ENCODE measurements around the gene RASL11A.
"Not testable (repeated sequence)": the region's sequence is repeated elsewhere in the genome, so short reads cannot be mapped to it uniquely, and the experiment has no call there.

The RASL11A gene

DNA sequence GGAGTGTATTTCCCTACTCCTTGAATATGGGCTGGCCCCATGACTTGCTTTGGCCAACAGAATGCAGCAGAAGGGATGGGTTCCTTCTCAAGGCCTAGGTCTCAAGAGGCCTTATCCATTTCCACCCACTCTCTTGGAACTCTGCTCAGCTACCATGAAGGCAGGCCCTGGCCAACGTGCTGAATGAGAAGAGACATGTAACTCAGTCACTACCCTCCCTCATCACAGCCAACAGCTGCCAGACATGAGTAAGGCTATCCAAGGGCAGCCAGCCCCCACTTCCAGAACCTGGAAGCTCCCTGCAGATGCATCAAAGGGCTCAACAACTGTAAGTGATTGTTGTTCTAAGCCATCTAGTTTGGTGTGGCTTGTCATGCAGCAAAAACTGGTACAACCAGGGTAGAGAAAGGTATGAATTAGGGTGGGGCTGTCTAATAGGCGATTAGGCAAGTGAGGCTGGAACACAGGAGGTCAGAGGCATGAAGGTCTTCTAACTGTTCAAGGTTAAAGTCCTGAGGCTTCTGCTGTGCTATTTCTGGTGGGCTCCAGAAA lies 1.4 kb upstream of the RASL11A start:
- DNase-seq: no peak

DNA sequence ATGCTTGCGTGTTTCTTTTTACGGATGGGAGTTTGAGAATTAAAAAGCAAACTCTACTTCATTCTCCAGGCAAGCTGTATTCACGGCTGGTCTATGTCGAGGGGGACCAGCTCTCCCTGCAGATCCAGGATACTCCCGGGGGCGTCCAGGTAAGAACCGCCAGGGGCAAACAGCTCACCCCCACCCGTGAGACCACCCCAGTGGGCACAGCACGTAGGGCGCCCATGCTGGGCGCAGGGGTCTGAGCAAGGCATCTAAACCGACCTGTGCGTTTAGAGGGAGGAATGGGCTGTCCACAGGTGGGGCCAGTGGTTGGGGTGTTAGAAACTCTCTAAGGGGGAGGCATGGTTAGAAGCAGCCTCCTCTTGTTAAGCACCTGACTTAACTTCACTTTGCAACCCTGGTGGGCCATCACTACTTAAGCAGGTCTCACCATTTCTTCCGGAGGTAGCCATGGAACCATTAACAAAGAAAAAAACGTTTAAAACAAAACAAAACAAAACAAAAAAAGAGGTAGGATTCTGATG lies 1.0 kb downstream of the RASL11A start:
- DNase-seq: no peak

DNA sequence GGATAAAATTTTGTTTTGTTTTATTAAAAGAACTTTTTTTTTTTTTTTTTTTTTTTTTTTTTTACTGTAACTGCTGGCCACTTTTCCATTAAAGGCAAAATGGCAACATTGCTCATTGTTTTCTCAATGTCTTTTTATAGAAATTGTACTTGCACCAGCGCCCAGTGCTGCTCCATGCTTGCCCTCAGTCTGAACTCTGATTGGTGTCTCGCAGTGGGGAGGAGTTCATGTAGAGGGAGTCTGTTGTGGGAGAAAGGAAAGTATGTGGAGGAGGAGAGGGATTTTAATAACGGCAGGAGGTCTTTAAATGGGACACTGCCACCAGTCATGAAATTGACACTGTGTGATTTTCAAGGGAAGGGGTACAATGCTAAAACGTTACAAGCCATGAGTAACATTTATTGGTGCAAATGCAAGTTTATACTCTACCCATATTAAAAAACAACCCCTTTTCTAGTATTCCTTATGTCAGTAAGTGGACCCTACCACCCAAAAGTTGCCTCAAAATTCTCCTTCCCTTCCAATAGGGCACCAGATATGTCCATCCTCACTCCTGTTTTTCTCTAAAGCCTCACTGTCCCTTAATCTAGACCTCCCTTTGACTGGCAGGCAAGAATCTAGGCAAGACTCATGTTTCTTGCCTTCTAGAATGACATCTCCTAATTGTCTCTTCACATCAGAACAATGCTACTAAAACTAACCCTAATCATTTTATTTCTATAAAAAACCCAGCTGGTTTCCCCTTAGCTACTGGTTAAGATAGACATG lies 3.2 kb downstream of the RASL11A start:
- no peak for DNase-seq

DNA sequence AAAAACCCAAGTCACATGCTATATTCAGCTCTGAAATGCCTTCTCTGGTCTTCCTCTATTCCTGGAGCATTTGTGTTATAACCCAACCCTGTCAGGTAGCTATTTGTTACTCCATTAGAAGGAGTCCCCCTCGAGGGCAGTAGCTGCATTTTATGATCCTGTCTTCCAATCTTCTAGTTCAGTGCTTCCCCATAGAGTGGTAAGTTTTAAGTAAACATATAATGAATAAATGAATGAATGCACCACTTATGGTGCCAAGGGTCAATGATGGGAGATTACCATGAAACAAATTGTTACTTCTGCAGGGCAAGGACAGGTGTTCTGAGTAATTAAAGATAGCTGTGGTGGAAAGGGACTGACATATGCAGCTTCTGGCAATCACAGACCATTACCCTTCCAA lies 4.0 kb downstream of the RASL11A start:
- peak; percentile 91 for DNase-seq

DNA sequence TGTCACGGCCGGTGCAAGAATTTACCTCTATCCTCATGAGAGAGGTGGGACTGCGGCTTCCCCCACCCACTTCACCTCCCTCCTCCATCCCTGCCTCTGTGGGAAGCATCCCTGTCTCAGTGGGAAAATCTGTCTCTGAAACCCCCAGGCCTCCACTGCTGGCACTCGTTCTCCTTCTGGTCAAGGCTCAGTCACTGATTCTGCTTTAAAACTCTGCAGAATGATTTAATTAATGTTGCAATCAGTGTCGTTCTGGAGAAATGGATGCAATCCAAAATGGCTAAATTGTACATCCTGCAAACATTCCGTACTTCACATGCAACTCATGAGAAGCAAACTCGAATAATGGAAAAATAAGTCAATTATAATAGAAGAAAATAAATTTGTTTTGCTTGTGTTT lies 5.6 kb downstream of the RASL11A start:
- DNase-seq: no peak

DNA sequence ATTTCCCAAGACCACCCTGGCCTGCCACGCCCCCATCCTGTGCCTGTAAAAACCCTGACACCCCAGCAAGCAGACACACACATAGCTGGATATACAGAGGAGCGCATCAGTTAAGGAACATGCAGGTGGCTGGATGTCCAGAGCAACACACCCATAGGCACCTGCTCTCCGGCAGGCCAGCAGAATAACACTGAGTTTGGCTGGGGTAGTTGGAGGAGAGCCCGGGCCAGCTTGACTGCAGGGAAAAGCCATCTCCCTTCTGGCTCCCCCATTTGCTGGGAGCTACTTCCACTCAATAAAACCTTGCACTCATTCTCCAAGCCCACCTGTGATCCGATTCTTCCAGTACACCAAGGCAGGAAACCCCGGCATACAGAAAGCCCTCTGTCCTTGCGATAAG lies 8.9 kb downstream of the RASL11A start:
- no peak for DNase-seq

DNA sequence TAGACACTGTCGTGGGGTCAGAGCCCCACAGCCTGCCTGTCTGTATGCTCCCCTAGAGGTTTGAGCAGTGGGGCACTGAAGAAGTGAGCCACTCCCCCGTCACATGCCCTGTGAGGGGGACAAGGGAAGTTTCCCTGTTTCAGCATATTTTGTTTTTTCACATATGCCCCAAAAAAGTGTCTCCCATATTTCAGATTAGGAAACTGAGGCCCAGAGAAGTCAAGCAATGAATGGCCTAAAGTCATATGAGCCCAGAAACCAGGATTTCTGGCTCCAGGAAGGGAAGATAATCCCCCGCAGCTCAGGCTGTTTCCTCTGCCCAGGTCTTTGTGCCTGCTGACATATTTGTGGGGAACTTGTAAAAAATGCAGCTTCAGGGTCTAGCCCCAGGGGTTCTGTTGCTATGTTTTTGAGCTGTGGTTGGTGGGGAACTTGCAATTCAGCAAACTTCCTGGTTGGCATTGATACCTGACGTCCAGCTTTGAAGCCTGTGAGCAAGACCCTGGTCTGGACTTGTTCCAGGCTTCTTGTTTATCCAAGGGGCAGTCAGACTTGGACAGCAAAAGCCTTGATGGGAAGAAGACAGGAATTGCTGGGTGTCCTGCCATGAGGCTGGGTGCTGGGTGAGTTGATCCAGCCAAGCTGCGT lies 9.5 kb downstream of the RASL11A start:
- DNase-seq: peak; percentile 12

DNA sequence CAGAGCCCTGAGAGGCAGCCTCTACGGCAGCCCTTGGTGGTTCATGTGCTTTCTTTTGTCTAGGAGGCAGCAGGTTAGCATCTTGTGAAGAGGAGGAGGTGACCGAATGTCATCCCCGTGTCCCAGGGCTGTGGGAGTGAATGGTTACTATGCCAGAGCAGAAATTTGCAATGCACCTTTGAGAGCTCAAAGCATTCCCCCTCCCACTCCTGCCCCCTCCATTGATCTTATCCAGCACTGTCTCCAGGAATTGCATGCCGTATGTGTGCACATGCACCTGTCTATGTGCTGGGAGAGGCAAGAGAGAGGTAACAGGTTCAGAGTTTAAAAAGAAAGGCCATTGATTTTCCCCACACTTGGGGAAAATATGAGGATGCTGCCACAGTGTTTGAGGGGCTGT lies 10.2 kb downstream of the RASL11A start:
- no peak for DNase-seq

DNA sequence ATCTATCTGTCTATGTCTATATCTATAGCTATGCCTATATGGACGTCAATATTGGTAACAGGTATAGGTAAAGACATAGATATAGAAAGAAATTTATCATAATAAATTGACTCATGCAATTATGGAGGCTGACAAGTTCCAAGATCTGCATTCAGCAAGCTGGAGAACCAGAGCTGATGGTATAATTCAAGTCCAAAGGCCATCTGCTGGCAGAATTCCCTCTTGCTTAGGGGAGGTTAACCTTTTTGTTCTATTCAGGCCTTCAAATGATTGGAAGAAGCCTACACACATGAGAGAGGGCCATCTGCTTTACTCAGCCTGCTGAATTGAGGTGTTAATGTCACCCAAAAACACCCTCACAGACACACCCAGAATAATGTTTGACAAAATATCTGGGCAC lies 10.8 kb downstream of the RASL11A start:
- peak; percentile 30 for DNase-seq

DNA sequence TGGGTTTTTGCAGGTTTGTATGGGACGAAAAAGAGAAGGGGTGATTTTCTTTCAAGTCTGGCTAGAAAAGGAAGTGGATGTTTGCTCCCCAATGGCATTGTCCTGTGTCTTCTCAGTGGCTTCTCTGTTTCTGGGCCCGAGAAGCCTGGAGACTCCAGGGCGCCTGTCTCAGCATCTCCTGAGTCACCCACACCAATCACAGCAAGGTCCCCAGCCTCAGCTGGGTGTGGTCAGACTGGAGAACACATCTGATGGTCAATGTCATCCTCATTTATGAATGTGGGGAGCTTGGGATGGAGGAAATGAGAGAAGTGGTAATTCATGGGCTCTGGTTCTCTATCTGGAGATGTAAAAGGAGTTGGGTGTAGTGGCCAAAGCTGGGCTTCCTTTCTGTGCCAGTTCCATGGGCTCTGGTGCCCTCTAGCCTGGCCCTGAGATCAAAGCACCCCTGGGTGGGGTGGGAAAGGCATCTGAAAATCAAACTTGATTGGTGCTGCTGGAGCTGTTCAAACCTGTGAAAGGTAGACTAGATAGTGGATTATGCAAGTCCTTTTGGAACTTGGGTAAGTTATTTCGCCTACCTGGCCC lies 13.4 kb downstream of the RASL11A start:
- DNase-seq: peak; percentile 8

DNA sequence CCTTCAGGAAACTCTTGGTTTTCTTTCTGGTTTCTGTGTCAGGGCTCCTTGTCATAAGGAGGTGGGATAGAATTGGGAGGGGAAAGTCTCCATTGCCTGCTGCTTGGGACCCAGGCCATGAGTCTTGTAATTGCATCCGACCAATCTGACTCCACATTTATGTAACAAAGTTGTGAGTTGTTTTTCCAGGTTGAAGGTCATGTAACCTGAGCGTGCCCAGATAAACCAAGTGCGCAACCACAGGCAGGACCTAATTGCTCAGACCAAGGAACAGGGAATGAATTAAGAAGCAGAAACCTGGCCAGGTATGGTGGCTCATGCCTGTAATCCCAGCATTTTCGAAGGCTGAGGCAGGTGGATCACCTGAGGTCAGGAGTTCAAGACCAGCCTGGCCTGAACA lies 17.8 kb downstream of the RASL11A start:
- DNase-seq: no peak

DNA sequence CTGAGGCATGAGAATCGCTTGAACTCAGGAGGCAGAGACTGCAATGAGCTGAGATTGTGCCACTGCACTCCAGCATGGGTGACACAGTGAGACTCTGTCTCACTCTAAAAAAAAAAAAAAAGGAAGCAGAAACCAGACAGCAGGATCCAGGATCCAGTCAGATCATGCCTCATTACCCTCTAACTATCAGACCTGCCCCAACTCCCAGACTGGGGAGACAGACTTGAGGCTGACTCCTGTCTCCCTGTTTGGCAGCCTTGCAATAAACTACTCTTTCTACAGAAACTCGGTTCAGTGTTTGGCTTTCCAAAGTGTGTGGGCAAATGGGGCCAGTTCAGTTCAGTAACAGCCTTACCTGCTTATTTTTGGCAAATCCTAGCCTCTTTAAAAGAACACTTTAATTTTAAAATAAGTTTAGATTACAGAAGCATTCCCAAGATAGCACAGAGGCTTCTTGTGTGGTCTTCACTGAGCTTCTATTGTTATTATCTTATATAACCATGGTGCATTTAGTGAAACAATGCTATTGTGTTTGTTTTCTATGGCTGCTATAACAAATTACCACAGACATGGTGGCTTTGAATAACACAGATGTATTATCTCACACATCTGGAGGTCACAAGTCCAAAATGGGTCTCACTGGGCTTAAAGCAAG lies 18.5 kb downstream of the RASL11A start:
- DNase-seq: peak; percentile 1

DNA sequence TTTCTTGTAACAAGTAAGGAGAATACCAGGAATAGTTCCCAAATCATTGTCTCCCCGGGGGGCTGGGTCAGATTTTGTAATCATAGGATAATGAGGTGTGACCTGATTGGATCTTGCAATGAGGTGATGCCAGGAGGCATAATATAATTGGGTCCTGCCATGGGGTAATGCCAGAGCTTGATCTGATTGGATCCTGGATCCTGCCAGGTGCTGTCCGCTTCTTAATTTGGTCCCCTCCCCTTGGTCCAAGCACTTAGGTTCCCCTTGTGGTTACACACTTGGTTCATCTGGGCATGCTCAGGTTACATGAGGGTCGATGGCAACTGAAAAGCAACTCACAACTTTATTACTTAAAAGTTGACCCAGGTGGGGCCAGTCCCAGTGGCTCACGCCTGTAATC lies 20.1 kb downstream of the RASL11A start:
- no peak for DNase-seq

DNA sequence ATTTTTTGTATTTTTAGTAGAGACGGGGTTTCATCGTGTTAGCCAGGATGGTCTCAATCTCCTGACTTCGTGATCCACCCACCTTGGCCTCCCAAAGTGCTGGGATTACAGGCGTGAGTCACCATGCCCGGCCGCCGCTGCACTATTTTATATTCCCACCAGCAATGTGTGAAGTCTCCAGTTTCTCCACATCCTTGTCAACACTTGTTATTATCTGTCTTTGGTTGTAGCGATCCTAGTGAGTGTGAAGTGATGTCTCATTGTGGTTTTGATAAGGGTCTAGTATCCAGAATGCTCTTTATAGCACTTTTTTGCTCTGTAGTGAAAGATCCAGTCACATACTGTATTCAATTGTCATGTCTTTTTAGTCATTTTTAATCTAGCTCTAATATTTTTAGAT lies 21.3 kb downstream of the RASL11A start:
- DNase-seq: not testable (repeated sequence)

DNA sequence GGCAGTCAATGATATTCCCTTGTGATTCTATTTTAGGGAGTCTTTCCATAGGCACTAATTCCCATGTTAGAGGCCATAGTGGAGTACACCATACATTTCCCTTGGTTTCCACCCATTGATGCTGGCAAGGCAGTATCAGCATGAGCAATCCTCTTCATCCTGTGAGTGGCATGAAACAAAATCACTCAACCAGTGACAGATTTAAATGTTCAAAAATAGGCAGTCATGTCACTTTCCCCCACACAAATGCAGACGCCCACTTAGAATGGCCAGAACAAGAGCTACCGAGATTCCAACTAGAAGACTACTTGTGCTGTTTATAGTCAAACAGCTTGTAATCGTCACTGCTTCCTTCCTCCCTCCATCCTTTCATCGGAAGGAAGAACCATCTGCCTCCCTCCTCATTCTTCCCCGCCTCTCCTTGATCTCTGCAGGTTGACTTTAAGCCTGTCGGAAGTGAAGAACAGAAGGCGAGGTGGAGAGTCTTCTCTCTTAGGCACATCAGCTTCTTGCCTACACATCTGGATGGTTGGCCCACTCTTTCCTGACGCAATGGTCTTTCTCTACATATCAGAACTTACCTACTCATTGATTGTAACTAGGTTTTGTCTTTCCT lies 22.6 kb downstream of the RASL11A start:
- DNase-seq: no peak

DNA sequence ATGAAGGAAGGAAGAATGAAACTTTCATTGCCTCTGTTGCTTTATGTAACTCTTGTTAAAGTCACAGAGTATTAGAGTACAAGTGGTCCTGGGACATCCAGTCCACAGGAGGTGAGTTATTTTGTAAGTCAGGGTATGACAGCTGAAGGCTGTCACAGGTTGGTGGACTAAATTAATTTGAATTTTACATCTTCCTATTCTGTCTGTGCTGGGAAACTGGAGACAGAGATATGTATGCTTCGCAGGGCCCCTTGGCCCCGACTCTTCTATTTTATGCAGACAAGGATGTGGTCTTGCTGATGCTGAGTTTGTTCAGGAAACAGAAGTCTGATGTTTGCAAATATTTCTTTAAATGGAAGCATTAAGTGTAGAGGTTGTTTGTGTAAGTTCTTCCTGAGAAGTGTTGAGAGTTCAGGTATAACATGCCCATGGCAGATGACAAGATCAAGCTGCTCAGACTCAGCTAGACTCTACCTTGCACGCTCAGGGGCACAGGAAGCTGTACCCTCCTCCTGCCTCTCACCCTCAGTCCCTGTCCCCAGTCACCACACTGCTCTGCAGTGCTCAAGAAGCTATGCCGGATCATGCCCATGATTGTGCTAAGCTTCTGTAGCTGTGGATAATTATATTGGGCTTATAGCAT lies 23.4 kb downstream of the RASL11A start:
- DNase-seq: no peak

DNA sequence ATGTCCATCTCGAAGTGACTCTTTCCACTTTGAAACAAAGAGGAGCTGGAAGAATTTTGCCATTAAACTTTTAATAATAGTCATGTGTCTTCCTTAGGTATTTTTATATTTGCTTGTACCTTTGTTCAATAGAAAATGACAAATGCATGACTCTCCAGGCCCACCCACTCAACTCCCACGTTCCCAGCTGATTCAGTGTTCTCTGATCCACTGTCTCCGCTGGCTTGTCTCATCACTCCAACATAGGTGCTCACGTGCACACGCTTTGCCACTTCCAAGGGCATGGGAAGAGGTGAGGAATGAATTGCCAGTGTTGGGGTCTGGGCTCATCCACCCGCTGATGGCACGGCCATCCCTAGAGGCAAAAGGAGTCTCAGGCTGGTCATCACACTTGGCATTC lies 24.5 kb downstream of the RASL11A start:
- no peak for DNase-seq

DNA sequence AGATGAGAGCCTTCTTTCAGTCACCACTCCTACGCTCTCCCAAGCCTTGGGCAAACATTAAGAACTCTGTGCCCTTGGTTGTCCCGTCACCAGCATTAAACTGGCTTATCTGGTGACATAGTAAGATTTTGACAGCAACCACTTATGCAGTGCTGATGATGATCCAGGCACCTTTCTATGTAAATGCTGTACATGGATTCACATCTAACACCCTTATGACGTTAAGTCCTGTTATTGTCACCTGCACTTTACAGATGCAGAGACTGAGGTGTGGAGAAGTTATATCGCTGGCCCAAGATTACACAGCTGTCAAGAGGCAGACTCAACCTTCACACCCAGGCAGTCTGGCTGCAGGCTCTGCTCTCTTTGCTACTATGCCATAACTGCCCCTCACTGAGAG lies 25.0 kb downstream of the RASL11A start:
- no peak for DNase-seq

DNA sequence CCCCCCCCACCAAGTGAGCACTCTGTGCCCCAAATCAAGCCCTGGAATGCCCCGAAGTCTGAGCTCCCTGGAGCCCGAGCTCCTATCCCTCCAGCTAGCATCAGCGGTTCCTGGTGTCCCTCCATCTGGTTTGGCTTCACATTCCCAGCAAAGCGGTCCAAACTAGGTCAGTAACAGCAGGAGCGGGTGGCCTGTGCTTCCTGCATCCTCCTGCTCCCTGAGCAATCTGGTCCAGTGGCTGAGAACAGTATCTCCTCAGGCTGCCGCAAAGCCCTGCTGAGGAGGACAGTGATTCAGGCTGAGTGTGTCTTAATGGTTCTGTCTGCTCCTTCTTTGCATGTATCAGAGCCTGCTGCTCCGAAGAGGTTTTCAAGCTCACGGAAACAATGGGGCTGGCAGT lies 25.9 kb downstream of the RASL11A start:
- DNase-seq: no peak

DNA sequence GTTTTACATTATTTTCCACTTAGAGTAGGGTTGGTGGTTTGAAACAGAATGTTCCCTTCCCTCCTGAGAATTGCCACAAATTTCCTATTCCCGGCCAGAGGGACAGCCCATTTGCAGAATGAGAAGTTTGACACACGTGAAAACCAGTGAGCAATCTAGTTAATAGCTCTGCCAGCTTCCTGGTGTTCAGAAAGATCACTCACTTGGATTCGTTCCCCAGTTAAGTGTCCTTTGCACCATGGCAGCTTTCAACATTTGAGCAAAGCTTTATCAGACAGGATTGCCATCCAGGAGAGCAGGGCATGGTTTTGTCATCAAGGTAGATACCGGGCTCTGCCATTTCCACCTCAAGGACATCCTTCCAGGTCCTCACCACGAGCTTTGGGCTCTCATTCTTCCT lies 28.2 kb downstream of the RASL11A start:
- no peak for DNase-seq

DNA sequence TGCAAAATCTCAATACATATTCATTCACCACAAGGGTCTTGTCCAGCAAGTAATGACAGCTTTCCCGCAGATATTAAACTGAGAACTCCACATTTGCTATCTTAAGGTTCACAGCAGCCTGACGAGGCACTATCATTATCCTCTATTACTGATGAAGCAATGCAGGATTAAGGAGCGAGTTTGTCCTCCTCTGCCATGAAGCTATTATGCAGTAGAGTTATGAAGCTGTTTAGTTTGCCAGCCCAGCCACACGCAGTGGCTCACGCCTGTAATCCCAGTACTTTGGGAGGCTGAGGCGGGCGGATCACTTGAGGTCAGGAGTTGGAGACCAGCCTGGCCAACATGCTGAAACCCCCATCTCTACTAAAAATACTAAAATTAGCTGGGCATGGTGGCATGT lies 29.8 kb downstream of the RASL11A start:
- DNase-seq: not testable (repeated sequence)

DNA sequence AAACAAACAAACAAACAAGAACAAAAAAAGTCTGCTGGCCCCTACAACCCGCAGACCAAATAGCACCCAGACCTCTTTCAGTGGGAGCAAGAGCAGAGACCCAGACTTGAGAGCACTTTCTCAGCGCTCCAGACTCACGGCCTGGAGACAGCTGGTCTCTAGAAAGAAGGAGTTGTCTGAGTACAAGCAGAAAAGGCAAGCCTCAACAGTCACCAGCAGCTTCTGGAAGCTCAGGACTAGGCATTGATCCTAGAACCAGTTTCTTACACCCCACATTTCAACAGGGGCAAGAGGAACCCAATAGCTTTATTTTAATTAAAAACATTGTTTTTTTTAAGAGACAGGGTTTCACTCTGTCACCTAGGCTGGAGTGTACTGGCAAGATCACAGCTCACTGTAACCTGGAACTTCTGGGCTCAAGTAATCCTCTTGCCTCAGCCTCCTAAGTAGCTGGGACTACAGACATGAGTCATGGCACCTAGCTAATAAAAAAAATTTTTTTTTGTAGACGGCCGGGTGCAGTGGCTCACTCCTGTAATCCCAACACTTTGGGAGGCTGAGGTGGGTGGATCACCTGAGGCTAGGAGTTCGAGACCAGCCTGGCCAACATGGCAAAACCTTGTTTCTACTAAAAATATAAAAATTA lies 30.4 kb downstream of the RASL11A start:
- DNase-seq: no peak

Measured in NCI-H69 (cell line).